Mucosa of descending colon (tissue), 3 donors: ENCODE results near the gene HNRNPL. TPM values are rescaled to one million over a fixed set of nuclear protein-coding genes. Genes with fewer than 3 reads are reported as not detected.
"Not testable (repeated sequence)": the region's sequence is repeated elsewhere in the genome, so short reads cannot be mapped to it uniquely, and the experiment has no call there.

Source experiments
- ATAC-seq: fragments of 200-7000 bp; cut with Tn5 transposase; one replicate; pipeline ENCODE4 v1.9.1; 2020; ENCODE audit warnings: mild to moderate bottlenecking, moderate library complexity
- DNase-seq, 3 donors: peaks; one replicate each; pipeline ENCODE4 v3.0.0-alpha.2; 2020
- H3K36me3 ChIP-seq: fragments of 200-600 bp; one replicate; pipeline ENCODE4 v1.8.0; 2021; ENCODE audit warnings: low read depth, mild to moderate bottlenecking
- H3K4me1 ChIP-seq: fragments of 200-600 bp; one replicate; pipeline ENCODE4 v1.8.0; 2021; ENCODE audit warnings: low read depth, mild to moderate bottlenecking
- H3K4me3 ChIP-seq: fragments of 200-600 bp; one replicate; pipeline ENCODE4 v1.8.0; 2021; ENCODE audit warnings: mild to moderate bottlenecking
- H3K9me3 ChIP-seq: fragments of 200-600 bp; one replicate; pipeline ENCODE4 v1.8.0; 2021; ENCODE audit warnings: mild to moderate bottlenecking
- CTCF ChIP-seq: fragments of 200-600 bp; IDR thresholded peaks from one replicate; pipeline ENCODE4 v1.8.0; 2022; ENCODE audit warnings: antibody characterized with exemption, mild to moderate bottlenecking
- intact Hi-C, 2 donors: fragments of 100-400 bp; cut with DNase I in 1 of 2; cut with micrococcal nuclease in 1 of 2; formaldehyde crosslinking; loops; one replicate each; pipeline versions ENCODE4 v1.11.0 to v1.11.1; 2022; cut with DNase I, micrococcal nuclease
- total RNA-seq, 3 donors: library from RNA; stranded (reverse); fragmentation: NEBNext Ultra II Directional in 2 of 3; extraction: Animal tissue kit (Norgen Biotek cat#: 25700) in 2 of 3; gene quantifications; one replicate each; pipeline versions ENCODE4 v1.2.1 to v1.2.4, GENCODE V29; 2021 to 2023
- donor health status: DM: no; HTN: no; CAD: no; lungs with moderate emphysema.
- donor health status: DM: no; HTN: no; CAD: no.
- donor health status: DM: no; HTN: yes; CAD: no.

HNRNPL gene
- total RNA-seq, 3 donors from 2014 or later = 267 to 317 (median 292) TPM

- ATAC-seq (no peak), DNase-seq (no peak)
- Histone ChIP-seq H3K9me3 (no peaks in the 10 kb centered on the region), H3K36me3 (no peaks in the 10 kb centered on the region), H3K4me1 (peaks cover 25% of the 10 kb centered on the region), H3K4me3 (no peak overlapping the region)
- TF ChIP-seq CTCF = no peak
- intact Hi-C loops = no loop called here
These were observed 36.5 kb downstream of the HNRNPL start for GRCh38 chr19:38813323-38813722.

- peak within 1 kb of the TSS; percentile 52 for H3K4me3 ChIP-seq
- no peaks in the 10 kb centered on the region for H3K36me3 ChIP-seq
- TF ChIP-seq CTCF = no peak
- intact Hi-C loops = no loop called here
- H3K9me3 ChIP-seq = no peaks in the 10 kb centered on the region
- peaks cover 20% of the 10 kb centered on the region for H3K4me1 ChIP-seq
- peak; percentile 93 for DNase-seq
- ATAC-seq = peak; percentile 83
These were observed 36.9 kb downstream of the HNRNPL start, which contains the start of gene LGALS4 for GRCh38 chr19:38812841-38813320. Gene LGALS4 (minus strand): TSS chr19:38812945. CDS start chr19:38812886, 59 bp downstream.

GRCh38 chr19:38812009-38812840 lies 37.6 kb downstream of the HNRNPL start:
- no peaks in the 10 kb centered on the region for H3K36me3 ChIP-seq
- H3K4me1 ChIP-seq = peaks cover 15% of the 10 kb centered on the region
- ATAC-seq = no peak
- DNase-seq = peak in 1 of 3 donors; percentile 64
- no peak for TF ChIP-seq CTCF
- intact Hi-C loops = no loop called here
- peak overlapping the region; percentile 52 for H3K4me3 ChIP-seq
- H3K9me3 ChIP-seq = no peaks in the 10 kb centered on the region

GRCh38 chr19:38809592-38810252 lies 40.1 kb downstream of the HNRNPL start:
- DNase-seq (peak in 1 of 3 donors; percentile 33), ATAC-seq (no peak)
- no peaks in the 10 kb centered on the region for H3K36me3 ChIP-seq
- intact Hi-C loops = no loop called here
- H3K4me1 ChIP-seq = peaks cover 4% of the 10 kb centered on the region
- H3K9me3 ChIP-seq = no peaks in the 10 kb centered on the region
- no peak overlapping the region for H3K4me3 ChIP-seq
- no peak for TF ChIP-seq CTCF

GRCh38 chr19:38808741-38809140 lies 41.0 kb downstream of the HNRNPL start:
- intact Hi-C loops = no loop called here
- H3K9me3 ChIP-seq = no peaks in the 10 kb centered on the region
- H3K4me1 ChIP-seq = peaks cover 4% of the 10 kb centered on the region
- no peak overlapping the region for H3K4me3 ChIP-seq
- no peaks in the 10 kb centered on the region for H3K36me3 ChIP-seq
- no peak for ATAC-seq
- TF ChIP-seq CTCF = no peak
- DNase-seq = no peak

- intact Hi-C loops, ATAC-seq, H3K4me1 ChIP-seq, H3K36me3 ChIP-seq, DNase-seq, H3K9me3 ChIP-seq, H3K4me3 ChIP-seq: not testable (repeated sequence)
These were observed 42.2 kb downstream of the HNRNPL start for GRCh38 chr19:38807374-38808098.
